Type B pancreatic cell (in vitro differentiated cells): ENCODE data around the gene LIMK2. TPM values are rescaled to one million over a fixed set of nuclear protein-coding genes. Genes with fewer than 3 reads are reported as not detected.
A peak's percentile ranks its signal among the peaks of the same experiment; 100 is the strongest.

Source experiments
- DNase-seq: peaks from one replicate; pipeline ENCODE4 v3.0.0; 2021; ENCODE audit warnings: mixed read lengths; ENCODE audit not compliant: unreplicated experiment; ENCODE audit errors: extremely low spot score
- H3K27ac Mint-ChIP-seq: 2 replicates; pipeline ENCODE4 v1.8.0; 2021; ENCODE audit warnings: mild to moderate bottlenecking, mixed read lengths
- H3K27me3 Mint-ChIP-seq: 2 replicates; pipeline ENCODE4 v1.8.0; 2021; ENCODE audit warnings: mixed read lengths
- H3K36me3 Mint-ChIP-seq: 2 replicates; pipeline ENCODE4 v1.8.0; 2021; ENCODE audit warnings: mixed read lengths
- H3K4me1 Mint-ChIP-seq: one replicate; pipeline ENCODE4 v1.8.0; 2021; ENCODE audit warnings: mixed read lengths; ENCODE audit not compliant: unreplicated experiment
- H3K4me3 Mint-ChIP-seq: 2 replicates; pipeline ENCODE4 v1.8.0; 2021; ENCODE audit warnings: mild to moderate bottlenecking, mixed read lengths
- H3K9me3 Mint-ChIP-seq: 2 replicates; pipeline ENCODE4 v1.8.0; 2021; ENCODE audit warnings: mixed read lengths
- total RNA-seq: library from RNA; stranded (reverse); gene quantifications from 2 replicates; pipeline ENCODE4 v1.2.1, GENCODE V29; 2021; ENCODE audit warnings: low replicate concordance
- TF ChIP-seq, protein P1 (sequence below): fragments of 200-600 bp; sonication (generic); conservative IDR thresholded peaks from 2 replicates; pipeline ENCODE4 v1.5.0; 2021; ENCODE audit warnings: antibody characterized with exemption, mild to moderate bottlenecking

Gene LIMK2
- total RNA-seq, 1 donor from 2014 or later, result 46.6 TPM

DNA sequence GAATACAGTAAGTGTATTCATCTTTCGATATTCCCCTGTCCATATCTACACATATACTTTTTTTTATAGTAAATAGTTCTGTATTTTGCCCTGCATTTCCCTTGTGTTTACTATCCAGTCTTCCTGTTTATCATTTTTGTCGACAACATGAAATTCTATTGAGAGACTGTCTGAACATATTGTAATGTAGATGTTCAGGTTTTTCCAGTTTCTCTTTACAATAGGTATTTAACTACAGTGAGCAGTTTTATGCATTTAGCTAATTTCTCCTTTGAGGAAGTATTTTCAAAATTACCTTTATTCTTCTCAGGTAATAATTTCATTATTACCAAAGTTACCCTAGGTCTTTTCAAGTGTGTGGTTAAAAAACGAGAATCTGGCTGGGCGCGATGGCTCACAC, 63.5 kb downstream of the LIMK2 start:
- peak overlapping the region; percentile 54 for H3K4me3 Mint-ChIP-seq
- peaks cover 7% of the 10 kb centered on the region for H3K4me1 Mint-ChIP-seq
- peak overlapping the region; percentile 92 for H3K27ac Mint-ChIP-seq
- TF ChIP-seq, protein P1, sequence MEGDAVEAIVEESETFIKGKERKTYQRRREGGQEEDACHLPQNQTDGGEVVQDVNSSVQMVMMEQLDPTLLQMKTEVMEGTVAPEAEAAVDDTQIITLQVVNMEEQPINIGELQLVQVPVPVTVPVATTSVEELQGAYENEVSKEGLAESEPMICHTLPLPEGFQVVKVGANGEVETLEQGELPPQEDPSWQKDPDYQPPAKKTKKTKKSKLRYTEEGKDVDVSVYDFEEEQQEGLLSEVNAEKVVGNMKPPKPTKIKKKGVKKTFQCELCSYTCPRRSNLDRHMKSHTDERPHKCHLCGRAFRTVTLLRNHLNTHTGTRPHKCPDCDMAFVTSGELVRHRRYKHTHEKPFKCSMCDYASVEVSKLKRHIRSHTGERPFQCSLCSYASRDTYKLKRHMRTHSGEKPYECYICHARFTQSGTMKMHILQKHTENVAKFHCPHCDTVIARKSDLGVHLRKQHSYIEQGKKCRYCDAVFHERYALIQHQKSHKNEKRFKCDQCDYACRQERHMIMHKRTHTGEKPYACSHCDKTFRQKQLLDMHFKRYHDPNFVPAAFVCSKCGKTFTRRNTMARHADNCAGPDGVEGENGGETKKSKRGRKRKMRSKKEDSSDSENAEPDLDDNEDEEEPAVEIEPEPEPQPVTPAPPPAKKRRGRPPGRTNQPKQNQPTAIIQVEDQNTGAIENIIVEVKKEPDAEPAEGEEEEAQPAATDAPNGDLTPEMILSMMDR, result no peak
- no peaks in the 10 kb centered on the region for H3K9me3 Mint-ChIP-seq
- no peaks in the 10 kb centered on the region for H3K27me3 Mint-ChIP-seq
- H3K36me3 Mint-ChIP-seq, result peaks cover 18% of the 10 kb centered on the region
- DNase-seq, result no peak

DNA sequence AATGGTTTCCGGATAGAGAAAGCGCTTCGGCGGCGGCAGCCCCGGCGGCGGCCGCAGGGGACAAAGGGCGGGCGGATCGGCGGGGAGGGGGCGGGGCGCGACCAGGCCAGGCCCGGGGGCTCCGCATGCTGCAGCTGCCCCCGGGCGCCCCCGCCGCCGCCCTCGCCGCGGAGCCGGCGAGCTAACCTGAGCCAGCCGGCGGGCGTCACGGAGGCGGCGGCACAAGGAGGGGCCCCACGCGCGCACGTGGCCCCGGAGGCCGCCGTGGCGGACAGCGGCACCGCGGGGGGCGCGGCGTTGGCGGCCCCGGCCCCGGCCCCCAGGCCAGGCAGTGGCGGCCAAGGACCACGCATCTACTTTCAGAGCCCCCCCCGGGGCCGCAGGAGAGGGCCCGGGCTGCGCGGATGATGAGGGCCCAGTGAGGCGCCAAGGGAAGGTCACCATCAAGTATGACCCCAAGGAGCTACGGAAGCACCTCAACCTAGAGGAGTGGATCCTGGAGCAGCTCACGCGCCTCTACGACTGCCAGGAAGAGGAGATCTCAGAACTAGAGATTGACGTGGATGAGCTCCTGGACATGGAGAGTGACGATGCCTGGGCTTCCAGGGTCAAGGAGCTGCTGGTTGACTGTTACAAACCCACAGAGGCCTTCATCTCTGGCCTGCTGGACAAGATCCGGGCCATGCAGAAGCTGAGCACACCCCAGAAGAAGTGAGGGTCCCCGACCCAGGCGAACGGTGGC, 64.5 kb downstream of the LIMK2 start:
- H3K27ac Mint-ChIP-seq, result no peak overlapping the region
- DNase-seq, result no peak
- peaks cover 7% of the 10 kb centered on the region for H3K4me1 Mint-ChIP-seq
- no peaks in the 10 kb centered on the region for H3K9me3 Mint-ChIP-seq
- no peaks in the 10 kb centered on the region for H3K27me3 Mint-ChIP-seq
- peaks cover 18% of the 10 kb centered on the region for H3K36me3 Mint-ChIP-seq
- no peak overlapping the region for H3K4me3 Mint-ChIP-seq
- TF ChIP-seq, protein P1, result no peak

DNA sequence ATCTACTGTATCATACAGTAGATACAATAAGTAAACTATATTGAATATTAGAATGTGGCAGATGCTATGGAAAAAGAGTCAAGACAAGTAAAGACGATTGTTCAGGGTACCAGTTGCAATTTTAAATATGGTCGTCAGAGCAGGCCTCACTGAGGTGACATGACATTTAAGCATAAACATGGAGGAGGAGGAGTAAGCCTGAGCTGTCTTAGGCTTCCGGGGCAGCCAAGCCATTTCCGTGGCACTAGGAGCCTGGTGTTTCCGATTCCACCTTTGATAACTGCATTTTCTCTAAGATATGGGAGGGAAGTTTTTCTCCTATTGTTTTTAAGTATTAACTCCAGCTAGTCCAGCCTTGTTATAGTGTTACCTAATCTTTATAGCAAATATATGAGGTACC, 65.6 kb downstream of the LIMK2 start:
- Mint-ChIP-seq H3K4me3 (no peak overlapping the region), H3K4me1 (peaks cover 7% of the 10 kb centered on the region), H3K9me3 (no peaks in the 10 kb centered on the region), H3K27ac (peak overlapping the region; percentile 39), H3K27me3 (no peaks in the 10 kb centered on the region), H3K36me3 (peaks cover 18% of the 10 kb centered on the region)
- TF ChIP-seq, protein P1, result no peak
- no peak for DNase-seq

DNA sequence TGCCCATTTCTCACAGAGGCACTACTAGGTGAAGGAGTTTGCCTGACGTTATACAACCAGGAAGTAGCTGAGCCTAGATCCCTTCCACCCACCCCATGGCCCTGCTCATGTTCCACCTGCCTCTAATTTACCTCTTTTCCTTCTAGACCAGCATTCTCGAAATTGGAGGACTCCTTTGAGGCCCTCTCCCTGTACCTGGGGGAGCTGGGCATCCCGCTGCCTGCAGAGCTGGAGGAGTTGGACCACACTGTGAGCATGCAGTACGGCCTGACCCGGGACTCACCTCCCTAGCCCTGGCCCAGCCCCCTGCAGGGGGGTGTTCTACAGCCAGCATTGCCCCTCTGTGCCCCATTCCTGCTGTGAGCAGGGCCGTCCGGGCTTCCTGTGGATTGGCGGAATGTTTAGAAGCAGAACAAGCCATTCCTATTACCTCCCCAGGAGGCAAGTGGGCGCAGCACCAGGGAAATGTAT, 66.1 kb downstream of the LIMK2 start:
- peak overlapping the region; percentile 39 for H3K27ac Mint-ChIP-seq
- peaks cover 18% of the 10 kb centered on the region for H3K36me3 Mint-ChIP-seq
- no peak for DNase-seq
- no peak overlapping the region for H3K4me3 Mint-ChIP-seq
- TF ChIP-seq, protein P1, result no peak
- H3K4me1 Mint-ChIP-seq, result peaks cover 10% of the 10 kb centered on the region
- H3K27me3 Mint-ChIP-seq, result no peaks in the 10 kb centered on the region
- H3K9me3 Mint-ChIP-seq, result no peaks in the 10 kb centered on the region

DNA sequence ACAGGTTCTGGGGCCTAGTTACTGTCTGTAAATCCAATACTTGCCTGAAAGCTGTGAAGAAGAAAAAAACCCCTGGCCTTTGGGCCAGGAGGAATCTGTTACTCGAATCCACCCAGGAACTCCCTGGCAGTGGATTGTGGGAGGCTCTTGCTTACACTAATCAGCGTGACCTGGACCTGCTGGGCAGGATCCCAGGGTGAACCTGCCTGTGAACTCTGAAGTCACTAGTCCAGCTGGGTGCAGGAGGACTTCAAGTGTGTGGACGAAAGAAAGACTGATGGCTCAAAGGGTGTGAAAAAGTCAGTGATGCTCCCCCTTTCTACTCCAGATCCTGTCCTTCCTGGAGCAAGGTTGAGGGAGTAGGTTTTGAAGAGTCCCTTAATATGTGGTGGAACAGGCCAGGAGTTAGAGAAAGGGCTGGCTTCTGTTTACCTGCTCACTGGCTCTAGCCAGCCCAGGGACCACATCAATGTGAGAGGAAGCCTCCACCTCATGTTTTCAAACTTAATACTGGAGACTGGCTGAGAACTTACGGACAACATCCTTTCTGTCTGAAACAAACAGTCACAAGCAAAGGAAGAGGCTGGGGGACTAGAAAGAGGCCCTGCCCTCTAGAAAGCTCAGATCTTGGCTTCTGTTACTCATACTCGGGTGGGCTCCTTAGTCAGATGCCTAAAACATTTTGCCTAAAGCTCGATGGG, 66.7 kb downstream of the LIMK2 start:
- TF ChIP-seq, protein P1, result no peak
- no peak overlapping the region for H3K4me3 Mint-ChIP-seq
- DNase-seq, result no peak
- H3K27ac Mint-ChIP-seq, result peak overlapping the region; percentile 39
- H3K36me3 Mint-ChIP-seq, result peaks cover 18% of the 10 kb centered on the region
- H3K27me3 Mint-ChIP-seq, result no peaks in the 10 kb centered on the region
- H3K4me1 Mint-ChIP-seq, result peaks cover 11% of the 10 kb centered on the region
- H3K9me3 Mint-ChIP-seq, result no peaks in the 10 kb centered on the region
